Small intestine (tissue), 7 donors: Measurements from ENCODE around the gene SRI. TPM values are rescaled to one million over a fixed set of nuclear protein-coding genes. Genes with fewer than 3 reads are reported as not detected.

Experiments
- DNase-seq, 2 donors: peaks; one replicate each; pipeline versions ENCODE4 v3.0.0 to v3.0.0-alpha.2; 2013
- FAIRE-seq: peaks from 2 replicates; lab custom pipeline; 2012; peaks lifted over from hg19 to GRCh38; lab: Jason Lieb, UNC
- H3K27ac ChIP-seq, 3 donors: one replicate each; pipeline ENCODE4 v1.5.1; 2013; ENCODE audit warnings: low read length in 2 of 3, mild to moderate bottlenecking in 2 of 3, control low read depth in 1 of 3, inconsistent platforms in 1 of 3, low read depth in 1 of 3, moderate library complexity in 1 of 3
- H3K27me3 ChIP-seq, 3 donors: one replicate each; pipeline ENCODE4 v1.6.1; 2013; ENCODE audit warnings: low read length in 3 of 3, inconsistent platforms in 1 of 3; ENCODE audit not compliant: control insufficient read depth in 3 of 3, insufficient read depth in 3 of 3
- H3K36me3 ChIP-seq, 3 donors: one replicate each; pipeline ENCODE4 v1.6.1; 2013; ENCODE audit warnings: low read length in 3 of 3, inconsistent platforms in 1 of 3, low read depth in 1 of 3, mild to moderate bottlenecking in 1 of 3, moderate library complexity in 1 of 3; ENCODE audit not compliant: control insufficient read depth in 3 of 3, insufficient read depth in 2 of 3
- H3K4me1 ChIP-seq, 3 donors: one replicate each; pipeline ENCODE4 v1.6.1; 2013; ENCODE audit warnings: low read length in 2 of 3, inconsistent platforms in 1 of 3, low read depth in 1 of 3, mild to moderate bottlenecking in 1 of 3, moderate library complexity in 1 of 3; ENCODE audit not compliant: control insufficient read depth in 3 of 3, insufficient read depth in 2 of 3
- H3K4me3 ChIP-seq, 3 donors: one replicate each; pipeline ENCODE4 v1.5.1; 2013; ENCODE audit warnings: low read length in 3 of 3, control low read depth in 1 of 3, inconsistent platforms in 1 of 3, low read depth in 1 of 3, mild to moderate bottlenecking in 1 of 3, moderate library complexity in 1 of 3
- H3K9me3 ChIP-seq, 2 donors: one replicate each; pipeline ENCODE4 v1.6.1; 2013; ENCODE audit warnings: low read depth in 1 of 2, low read length in 1 of 2; ENCODE audit not compliant: control insufficient read depth in 2 of 2, insufficient read depth in 1 of 2
- WGBS, 3 donors: extraction: QIAGEN DNeasy Blood & Tissue Kit; methylation state at CpG; one replicate each; pipeline ENCODE4 v1.1.7; 2013; 5-methylcytosine and 5-hydroxymethylcytosine counted together
- polyA plus RNA-seq, 4 donors: library from polyadenylated mRNA; stranded (reverse) in 3 of 4; unstranded in 1 of 4; fragments of 200-250 nt in 3 of 4; fragments of 120-200 nt in 1 of 4; gene quantifications; one replicate each; pipeline versions ENCODE4 v1.2.1 to v1.2.3, GENCODE V29; 2013
- donor health status: healthy with polysubstance abuse.
- donor health status: control.
- donor health status: control.
- donor health status: Bipolar disorder and iron deficiency.
- donor health status: healthy.

The SRI gene
- polyA plus RNA-seq, 4 donors: 202 to 569 (median 476) TPM

GRCh38 chr7:88208521-88208920, 11.3 kb downstream of the SRI start:
- Histone ChIP-seq H3K27ac (no peak overlapping the region), H3K36me3 (peaks cover 15 to 29% (median 28%) of the 10 kb centered on the region in 3 donors), H3K4me3 (no peak overlapping the region), H3K27me3 (no peaks in the 10 kb centered on the region), H3K9me3 (no peaks in the 10 kb centered on the region), H3K4me1 (peaks cover 0 to 7% (median 0%) of the 10 kb centered on the region in 3 donors)
- FAIRE-seq (no peak), DNase-seq (no peak)
- WGBS, 3 donors: 92 to 93% (median 92%) methylated on average over 3 of the region's 3 CpGs

GRCh38 chr7:88206254-88206653, 13.6 kb downstream of the SRI start:
- FAIRE-seq (no peak), DNase-seq (peak in 1 of 2 donors; percentile 48)
- no peaks in the 10 kb centered on the region for H3K4me1 ChIP-seq
- no peaks in the 10 kb centered on the region for H3K27me3 ChIP-seq
- WGBS, 3 donors: 28 to 46% (median 45%) methylated on average over 4 of the region's 4 CpGs
- no peak overlapping the region for H3K27ac ChIP-seq
- H3K4me3 ChIP-seq: no peak overlapping the region
- peaks cover 14 to 30% (median 27%) of the 10 kb centered on the region in 3 donors for H3K36me3 ChIP-seq
- H3K9me3 ChIP-seq: no peaks in the 10 kb centered on the region

GRCh38 chr7:88205179-88205578, 14.7 kb downstream of the SRI start:
- FAIRE-seq (no peak), DNase-seq (no peak)
- H3K4me3 ChIP-seq: no peak overlapping the region
- no peaks in the 10 kb centered on the region for H3K27me3 ChIP-seq
- H3K4me1 ChIP-seq: no peaks in the 10 kb centered on the region
- H3K9me3 ChIP-seq: no peaks in the 10 kb centered on the region
- no peak overlapping the region for H3K27ac ChIP-seq
- peaks cover 13 to 30% (median 23%) of the 10 kb centered on the region in 3 donors for H3K36me3 ChIP-seq

- no peaks in the 10 kb centered on the region for H3K27me3 ChIP-seq
- no peak for FAIRE-seq
- DNase-seq: no peak
- H3K36me3 ChIP-seq: peaks cover 13 to 30% (median 21%) of the 10 kb centered on the region in 3 donors
- no peak overlapping the region for H3K4me3 ChIP-seq
- no peaks in the 10 kb centered on the region for H3K4me1 ChIP-seq
- H3K9me3 ChIP-seq: no peaks in the 10 kb centered on the region
- H3K27ac ChIP-seq: no peak overlapping the region
- 95 to 98% (median 95%) methylated on average over 3 of the region's 3 CpGs for WGBS, 3 donors
Measured at GRCh38 chr7:88204525-88205110, 15.2 kb downstream of the SRI start.

GRCh38 chr7:88203401-88203800, 16.4 kb downstream of the SRI start:
- DNase-seq (no peak), FAIRE-seq (no peak)
- Histone ChIP-seq H3K4me1 (no peaks in the 10 kb centered on the region), H3K9me3 (no peaks in the 10 kb centered on the region), H3K36me3 (peaks cover 13 to 23% (median 15%) of the 10 kb centered on the region in 3 donors), H3K27me3 (no peaks in the 10 kb centered on the region), H3K27ac (no peak overlapping the region), H3K4me3 (no peak overlapping the region)
- WGBS, 3 donors: 90 to 97% (median 93%) methylated on average over 4 of the region's 4 CpGs

- Histone ChIP-seq H3K36me3 (peaks cover 13 to 23% (median 15%) of the 10 kb centered on the region in 3 donors), H3K27me3 (no peaks in the 10 kb centered on the region), H3K4me1 (no peaks in the 10 kb centered on the region), H3K27ac (no peak overlapping the region), H3K9me3 (no peaks in the 10 kb centered on the region), H3K4me3 (no peak overlapping the region)
- DNase-seq (no peak), FAIRE-seq (no peak)
- WGBS, 3 donors: 62 to 74% (median 71%) methylated on average over 3 of the region's 3 CpGs
Measured at GRCh38 chr7:88202799-88203198, 17.0 kb downstream of the SRI start.

- H3K4me1 ChIP-seq: no peaks in the 10 kb centered on the region
- H3K27ac ChIP-seq: no peak overlapping the region
- peaks cover 11 to 23% (median 13%) of the 10 kb centered on the region in 3 donors for H3K36me3 ChIP-seq
- H3K27me3 ChIP-seq: no peaks in the 10 kb centered on the region
- no peaks in the 10 kb centered on the region for H3K9me3 ChIP-seq
- WGBS, 3 donors: 52 to 62% (median 55%) methylated on average over 5 of the region's 5 CpGs
- H3K4me3 ChIP-seq: no peak overlapping the region
- DNase-seq (no peak), FAIRE-seq (no peak)
Measured at GRCh38 chr7:88202278-88202677, 17.6 kb downstream of the SRI start.

- Histone ChIP-seq H3K9me3 (no peaks in the 10 kb centered on the region), H3K27ac (no peak overlapping the region), H3K4me1 (no peaks in the 10 kb centered on the region), H3K27me3 (no peaks in the 10 kb centered on the region), H3K4me3 (no peak overlapping the region), H3K36me3 (peaks cover 8 to 22% (median 11%) of the 10 kb centered on the region in 3 donors)
- FAIRE-seq: no peak
- DNase-seq: no peak
Measured at GRCh38 chr7:88201305-88201704, 18.5 kb downstream of the SRI start.

GRCh38 chr7:88200789-88201188, 19.0 kb downstream of the SRI start:
- H3K9me3 ChIP-seq: no peaks in the 10 kb centered on the region
- DNase-seq (peak; percentile 21 to 25), FAIRE-seq (no peak)
- H3K36me3 ChIP-seq: peaks cover 7 to 20% (median 11%) of the 10 kb centered on the region in 3 donors
- 18 to 53% (median 45%) methylated on average over 4 of the region's 4 CpGs for WGBS, 3 donors
- no peak overlapping the region for H3K27ac ChIP-seq
- H3K4me3 ChIP-seq: no peak overlapping the region
- no peaks in the 10 kb centered on the region for H3K27me3 ChIP-seq
- H3K4me1 ChIP-seq: no peaks in the 10 kb centered on the region
